SIG-M5 (cell line): ENCODE data around the gene GDF11.
"Not testable (repeated sequence)": the region's sequence is repeated elsewhere in the genome, so short reads cannot be mapped to it uniquely, and the experiment has no call there.

Source experiments
- DNase-seq: peaks from one replicate; lab custom pipeline; 2025; lab: John Stamatoyannopoulos, UW

Gene GDF11

GRCh38 chr12:55741931-55742680 lies 816 bp upstream of the GDF11 start:
- no peak for DNase-seq

GRCh38 chr12:55743406-55744339 lies 751 bp downstream of the GDF11 start:
- DNase-seq, result peak; percentile 18

- DNase-seq, result no peak
These were observed 1.6 kb downstream of the GDF11 start for GRCh38 chr12:55744340-55745030.

GRCh38 chr12:55745361-55746173 lies 2.6 kb downstream of the GDF11 start:
- DNase-seq, result no peak

GRCh38 chr12:55746174-55746912 lies 3.4 kb downstream of the GDF11 start:
- no peak for DNase-seq

- no peak for DNase-seq
These were observed 4.0 kb downstream of the GDF11 start for GRCh38 chr12:55746913-55747231.

GRCh38 chr12:55748230-55748993 lies 5.5 kb downstream of the GDF11 start:
- DNase-seq, result no peak

- no peak for DNase-seq
These were observed 12.3 kb downstream of the GDF11 start for GRCh38 chr12:55755246-55755645.

- DNase-seq, result no peak
These were observed 14.8 kb downstream of the GDF11 start for GRCh38 chr12:55757701-55758100.

- not testable (repeated sequence) for DNase-seq
These were observed 15.7 kb downstream of the GDF11 start for GRCh38 chr12:55758575-55758974.

GRCh38 chr12:55760663-55761062 lies 17.7 kb downstream of the GDF11 start:
- no peak for DNase-seq

- DNase-seq, result no peak
These were observed 19.7 kb downstream of the GDF11 start for GRCh38 chr12:55762646-55763045.

GRCh38 chr12:55765736-55766290 lies 22.9 kb downstream of the GDF11 start:
- DNase-seq, result no peak

- no peak for DNase-seq
These were observed 24.2 kb downstream of the GDF11 start for GRCh38 chr12:55767156-55767555.

- no peak for DNase-seq
These were observed 28.8 kb downstream of the GDF11 start for GRCh38 chr12:55771736-55772135.

GRCh38 chr12:55777856-55778255 lies 34.9 kb downstream of the GDF11 start:
- no peak for DNase-seq

GRCh38 chr12:55780685-55781084 lies 37.8 kb downstream of the GDF11 start:
- DNase-seq, result no peak

GRCh38 chr12:55788546-55788945 lies 45.6 kb downstream of the GDF11 start:
- DNase-seq, result no peak

- no peak for DNase-seq
These were observed 46.2 kb downstream of the GDF11 start for GRCh38 chr12:55789171-55789570.

GRCh38 chr12:55789893-55790292 lies 47.0 kb downstream of the GDF11 start:
- no peak for DNase-seq
